ENCODE measurements around the gene HERC4. TPM values are rescaled to one million over a fixed set of nuclear protein-coding genes. Genes with fewer than 3 reads are reported as not detected.

The HERC4 gene
- total and polyA plus RNA-seq, 10 donors = 18.2 to 124 (median 89.0) TPM

GRCh38 chr10:68053553-68053952, 21.5 kb downstream of the HERC4 start:
- 92 to 98% (median 95%) methylated on average over 3 of the region's 3 CpGs for WGBS, 5 donors
- H3K36me3 ChIP-seq = peaks cover 0 to 39% (median 3%) of the 10 kb centered on the region in 6 donors
- intact Hi-C loops (cut with DNase I; ENCODE audit: low total_unique reads) = no loop called here
- no peaks in the 10 kb centered on the region for H3K27me3 ChIP-seq (replicated peaks in 1 of 7)
- H3K4me1 ChIP-seq = peaks cover 0 to 49% (median 14%) of the 10 kb centered on the region in 6 donors
- peak overlapping the region in 1 of 8 donors; percentile 9 for H3K27ac ChIP-seq
- H3K4me3 ChIP-seq = no peak overlapping the region
- H3K9me3 ChIP-seq = no peaks in the 10 kb centered on the region
- TF ChIP-seq POLR2A (IDR thresholded peaks at IDR 0.05) (no peak), CTCF (IDR thresholded peaks at IDR 0.05 in 8 of 11, conservative IDR thresholded peaks at IDR 0.05 in 3 of 11) (no peak), POLR2AphosphoS5 (IDR thresholded peaks at IDR 0.05) (no peak)
- DNase-seq = no peak

GRCh38 chr10:68052463-68052862, 22.6 kb downstream of the HERC4 start:
- TF ChIP-seq POLR2A (IDR thresholded peaks at IDR 0.05) = no peak
- TF ChIP-seq CTCF (IDR thresholded peaks at IDR 0.05 in 8 of 11, conservative IDR thresholded peaks at IDR 0.05 in 3 of 11) = no peak
- TF ChIP-seq POLR2AphosphoS5 (IDR thresholded peaks at IDR 0.05) = no peak
- Histone ChIP-seq H3K27me3 (replicated peaks in 1 of 7) (no peaks in the 10 kb centered on the region), H3K9me3 (no peaks in the 10 kb centered on the region), H3K4me1 (peaks cover 4 to 60% (median 14%) of the 10 kb centered on the region in 6 donors), H3K4me3 (no peak overlapping the region), H3K36me3 (peaks cover 0 to 28% (median 3%) of the 10 kb centered on the region in 6 donors), H3K27ac (no peak overlapping the region)
- intact Hi-C loops (cut with DNase I; ENCODE audit: low total_unique reads) = no loop called here
- DNase-seq = no peak
- 47 to 78% (median 70%) methylated on average over 2 of the region's 2 CpGs for WGBS, 5 donors

GRCh38 chr10:68049289-68050078, 25.6 kb downstream of the HERC4 start:
- Histone ChIP-seq H3K27ac (no peak overlapping the region), H3K4me3 (no peak overlapping the region)
- 81 to 96% (median 89%) methylated on average over 8 of the region's 8 CpGs for WGBS, 5 donors

More at GRCh38 chr10:68049289-68050078, 25.6 kb downstream of the HERC4 start:
- DNase-seq = no peak
- Histone ChIP-seq H3K27me3 (replicated peaks in 1 of 7) (no peaks in the 10 kb centered on the region), H3K36me3 (peaks cover 0 to 10% (median 0%) of the 10 kb centered on the region in 6 donors), H3K4me1 (peaks cover 4 to 82% (median 20%) of the 10 kb centered on the region in 6 donors), H3K9me3 (no peaks in the 10 kb centered on the region)
- TF ChIP-seq POLR2A (IDR thresholded peaks at IDR 0.05) (no peak), CTCF (IDR thresholded peaks at IDR 0.05 in 8 of 11, conservative IDR thresholded peaks at IDR 0.05 in 3 of 11) (no peak), POLR2AphosphoS5 (IDR thresholded peaks at IDR 0.05) (no peak)
- intact Hi-C loops (cut with DNase I; ENCODE audit: low total_unique reads) = no loop called here

Measured in spleen (tissue), 11 donors.